Activated CD4-positive, alpha-beta T cell treated with anti-CD3 and anti-CD28 coated beads, Interleukin-10, Interleukin-2, amounts not matched to agents 100 ng/mL and 50 ng/mL, durations not matched to agents 16 hours and 8 hours (primary cell): ENCODE results near the gene LAMA5.

ENCODE experiments used
- DNase-seq: peaks from one replicate; pipeline ENCODE4 v3.0.0-alpha.2; 2020

Gene LAMA5

GRCh38 chr20:62339647-62340062 is 27.5 kb downstream of the LAMA5 start:
- no peak for DNase-seq

- DNase-seq, result no peak
Measured at GRCh38 chr20:62338294-62338620, 28.9 kb downstream of the LAMA5 start.

- DNase-seq, result no peak
Measured at GRCh38 chr20:62337558-62338293, 29.4 kb downstream of the LAMA5 start.

GRCh38 chr20:62336775-62337557 is 30.1 kb downstream of the LAMA5 start:
- DNase-seq, result no peak

- DNase-seq, result no peak
Measured at GRCh38 chr20:62336329-62336728, 30.8 kb downstream of the LAMA5 start.

- no peak for DNase-seq
Measured at GRCh38 chr20:62335532-62335931, 31.6 kb downstream of the LAMA5 start.

GRCh38 chr20:62334881-62335280 is 32.2 kb downstream of the LAMA5 start:
- no peak for DNase-seq

- DNase-seq, result no peak
Measured at GRCh38 chr20:62333820-62334595, 33.1 kb downstream of the LAMA5 start.

- DNase-seq, result no peak
Measured at GRCh38 chr20:62332989-62333819, 33.9 kb downstream of the LAMA5 start.

- no peak for DNase-seq
Measured at GRCh38 chr20:62332421-62332820, 34.7 kb downstream of the LAMA5 start.

GRCh38 chr20:62331347-62331746 is 35.8 kb downstream of the LAMA5 start:
- DNase-seq, result no peak

- DNase-seq, result no peak
Measured at GRCh38 chr20:62330576-62331317, 36.4 kb downstream of the LAMA5 start.

GRCh38 chr20:62329389-62330377 is 37.4 kb downstream of the LAMA5 start:
- no peak for DNase-seq

- DNase-seq, result no peak
Measured at GRCh38 chr20:62328684-62329388, 38.3 kb downstream of the LAMA5 start.

- no peak for DNase-seq
Measured at GRCh38 chr20:62327726-62328495, 39.2 kb downstream of the LAMA5 start.

- DNase-seq, result no peak
Measured at GRCh38 chr20:62326959-62327725, 40.0 kb downstream of the LAMA5 start.

- DNase-seq, result no peak
Measured at GRCh38 chr20:62326559-62326958, 40.6 kb downstream of the LAMA5 start.

- no peak for DNase-seq
Measured at GRCh38 chr20:62325172-62325905, 41.8 kb downstream of the LAMA5 start.
